Measurements from ENCODE around the gene PTPRT. TPM values are rescaled to one million over a fixed set of nuclear protein-coding genes. Genes with fewer than 3 reads are reported as not detected.
"Not testable (repeated sequence)": the region's sequence is repeated elsewhere in the genome, so short reads cannot be mapped to it uniquely, and the experiment has no call there.

The PTPRT gene
- total RNA-seq, 1 donor from 2014 or later = not detected

GRCh38 chr20:42261766-42262270, 927.9 kb downstream of the PTPRT start:
- DNase-seq = no peak

- no peak for DNase-seq
Measured at GRCh38 chr20:42260184-42260583, 929.5 kb downstream of the PTPRT start.

GRCh38 chr20:42259389-42259788, 930.3 kb downstream of the PTPRT start:
- DNase-seq = no peak

DNA sequence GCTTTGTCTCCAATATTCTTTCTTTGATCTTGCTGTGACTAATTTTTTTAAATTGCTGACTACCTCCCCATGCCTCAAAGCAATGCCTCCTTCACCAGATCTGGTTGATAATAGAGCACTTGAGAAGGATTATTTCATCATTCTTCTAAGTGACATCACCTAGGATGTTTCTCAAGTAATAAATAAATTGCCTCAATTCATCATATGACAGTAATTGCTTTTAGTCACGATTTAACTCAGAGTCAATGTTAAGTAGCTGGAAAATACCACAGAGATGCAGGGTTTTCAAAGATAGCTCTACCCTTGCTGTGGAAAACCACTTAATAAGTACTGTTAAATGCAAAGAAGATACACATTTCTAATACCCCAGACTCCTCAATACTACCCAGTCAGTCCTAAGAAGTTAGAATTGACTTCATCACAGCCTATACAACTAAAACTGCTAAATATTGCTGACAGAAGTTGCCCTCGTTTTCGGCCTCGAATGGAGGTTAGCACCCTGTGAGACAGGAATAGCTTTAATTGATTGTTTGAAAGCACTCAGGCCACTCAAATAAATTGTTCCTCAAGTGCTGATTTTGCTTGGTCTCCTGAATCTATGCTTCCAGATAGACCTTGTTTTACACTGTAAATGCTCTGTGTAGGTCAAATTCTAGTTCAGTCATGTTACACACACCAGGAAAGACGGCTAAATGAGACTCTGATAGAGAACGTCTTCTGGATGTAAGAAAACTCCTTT, 931.0 kb downstream of the PTPRT start:
- no peak for DNase-seq

GRCh38 chr20:42255821-42256220, 933.9 kb downstream of the PTPRT start:
- DNase-seq = no peak

GRCh38 chr20:42254673-42255072, 935.0 kb downstream of the PTPRT start:
- DNase-seq = no peak

- DNase-seq = no peak
Measured at GRCh38 chr20:42252116-42252515, 937.6 kb downstream of the PTPRT start.

- no peak for DNase-seq
Measured at GRCh38 chr20:42218621-42219374, 970.9 kb downstream of the PTPRT start.

GRCh38 chr20:42214074-42214473, 975.6 kb downstream of the PTPRT start:
- no peak for DNase-seq

DNA sequence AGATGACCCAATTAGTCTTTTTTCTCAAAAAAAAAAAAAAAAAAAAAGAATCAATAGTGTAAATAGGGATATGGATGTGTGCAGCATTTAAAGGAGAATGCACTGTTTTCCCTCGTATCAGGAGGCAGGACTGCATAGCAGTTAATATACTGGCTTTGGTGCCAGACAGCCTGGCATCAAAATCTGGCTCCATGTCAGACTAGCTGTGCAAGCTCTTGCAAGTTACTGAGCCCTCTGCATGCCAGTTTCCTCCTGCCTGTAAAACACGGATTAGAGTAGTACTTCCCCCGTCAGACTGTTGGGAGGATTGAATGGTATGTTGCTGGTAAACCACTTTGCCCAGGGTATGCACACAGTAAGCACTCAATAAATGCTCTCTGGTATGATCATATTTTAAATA, 977.3 kb downstream of the PTPRT start:
- no peak for DNase-seq

DNA sequence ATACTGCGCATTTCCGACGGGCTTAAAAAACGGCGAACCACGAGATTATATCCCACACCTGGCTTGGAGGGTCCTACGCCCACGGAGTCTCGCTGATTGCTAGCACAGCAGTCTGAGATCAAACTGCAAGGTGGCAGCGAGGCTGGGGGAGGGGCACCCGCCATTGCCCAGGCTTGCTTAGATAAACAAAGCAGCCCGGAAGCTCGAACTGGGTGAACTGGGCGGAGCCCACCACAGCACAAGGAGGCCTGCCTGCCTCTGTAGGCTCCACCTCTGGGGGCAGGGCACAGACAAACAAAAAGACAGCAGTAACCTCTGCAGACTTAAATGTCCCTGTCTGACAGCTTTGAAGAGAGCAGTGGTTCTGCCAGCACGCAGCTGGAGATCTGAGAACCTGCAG, 983.1 kb downstream of the PTPRT start:
- DNase-seq = not testable (repeated sequence)

- DNase-seq = no peak
Measured at GRCh38 chr20:42204109-42204660, 985.5 kb downstream of the PTPRT start.

- no peak for DNase-seq
Measured at GRCh38 chr20:42197599-42197998, 992.1 kb downstream of the PTPRT start.

DNA sequence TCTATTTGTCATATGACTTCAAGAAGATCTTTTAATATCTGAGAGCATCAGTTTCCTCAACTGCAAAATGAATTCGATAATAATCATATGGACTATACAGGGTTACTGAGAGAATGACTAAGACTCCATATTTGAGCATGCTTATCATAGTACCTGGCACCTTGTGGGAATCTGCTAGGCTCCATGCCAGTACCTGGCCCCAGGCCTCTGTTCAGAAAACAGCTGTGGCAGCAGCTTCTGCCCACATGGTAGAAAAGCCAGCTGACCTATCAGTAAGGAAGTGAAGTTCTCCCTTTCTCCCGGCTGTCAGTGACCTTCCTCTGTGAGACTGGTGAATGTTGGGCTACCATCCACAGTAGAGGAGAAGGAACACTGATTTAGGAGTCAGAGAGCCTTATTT, 996.6 kb downstream of the PTPRT start:
- DNase-seq = no peak

DNA sequence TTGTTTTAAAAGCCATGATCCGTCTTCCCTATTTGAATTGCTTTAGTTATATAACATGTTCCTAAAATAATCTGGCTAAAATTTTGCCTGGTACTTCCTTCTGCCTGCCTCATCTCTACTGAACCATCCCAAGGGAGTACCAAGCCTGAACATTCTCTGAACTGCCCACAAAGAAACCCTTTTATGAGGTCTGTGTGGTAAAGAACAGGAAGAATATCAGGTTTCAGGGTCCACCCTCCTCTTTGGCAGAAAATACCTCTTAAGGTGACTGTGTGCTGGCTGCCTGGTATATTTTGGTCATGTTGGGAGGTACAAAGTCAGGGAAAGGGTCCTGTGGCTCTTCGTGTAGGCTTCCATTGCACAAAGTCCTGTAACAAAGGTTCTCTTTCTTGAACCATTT, 997.4 kb downstream of the PTPRT start:
- DNase-seq = no peak

GRCh38 chr20:42191140-42191860, 998.4 kb downstream of the PTPRT start:
- DNase-seq = no peak

DNA sequence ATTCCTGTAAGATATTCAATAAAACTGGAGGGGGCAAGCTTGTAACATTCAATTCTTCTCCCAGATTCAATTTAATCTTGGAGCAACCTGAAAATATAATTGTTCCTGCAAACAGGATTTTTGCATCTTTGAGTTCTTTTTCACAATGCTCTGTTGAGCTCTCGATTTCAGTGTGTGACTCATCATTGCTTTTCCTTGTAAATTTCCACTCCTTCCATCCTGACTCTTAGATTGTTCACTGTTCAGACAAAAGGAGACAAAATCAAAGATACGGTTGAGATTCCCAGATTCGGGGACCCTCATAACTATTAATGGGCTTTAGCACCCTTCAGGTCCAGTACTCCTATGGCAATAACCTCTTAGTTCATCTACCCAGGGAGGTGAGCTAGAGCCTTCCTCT, 999.6 kb downstream of the PTPRT start:
- no peak for DNase-seq

DNA sequence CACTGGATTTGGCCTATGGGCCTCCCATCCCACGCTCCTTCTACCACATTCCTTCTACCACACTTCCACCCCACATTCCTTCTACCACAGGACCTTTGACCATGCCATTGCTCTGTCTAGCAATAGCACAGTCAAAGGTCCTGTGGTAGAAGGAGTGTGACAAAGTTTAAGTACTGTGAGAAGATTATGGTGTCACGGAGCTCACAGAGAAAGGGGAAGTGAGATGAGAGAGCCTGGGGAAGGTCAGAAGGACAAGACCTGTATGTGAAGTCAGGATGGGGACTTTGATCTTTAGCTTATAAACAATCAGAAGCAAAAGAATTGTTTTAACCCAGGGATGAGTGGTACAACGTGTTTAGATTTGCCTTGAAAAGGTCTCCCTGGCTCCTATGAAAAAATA, 1003.4 kb downstream of the PTPRT start:
- DNase-seq = no peak

GRCh38 chr20:42183147-42183546, 1006.6 kb downstream of the PTPRT start:
- no peak for DNase-seq

- no peak for DNase-seq
Measured at GRCh38 chr20:42181064-42181463, 1008.6 kb downstream of the PTPRT start.

DNA sequence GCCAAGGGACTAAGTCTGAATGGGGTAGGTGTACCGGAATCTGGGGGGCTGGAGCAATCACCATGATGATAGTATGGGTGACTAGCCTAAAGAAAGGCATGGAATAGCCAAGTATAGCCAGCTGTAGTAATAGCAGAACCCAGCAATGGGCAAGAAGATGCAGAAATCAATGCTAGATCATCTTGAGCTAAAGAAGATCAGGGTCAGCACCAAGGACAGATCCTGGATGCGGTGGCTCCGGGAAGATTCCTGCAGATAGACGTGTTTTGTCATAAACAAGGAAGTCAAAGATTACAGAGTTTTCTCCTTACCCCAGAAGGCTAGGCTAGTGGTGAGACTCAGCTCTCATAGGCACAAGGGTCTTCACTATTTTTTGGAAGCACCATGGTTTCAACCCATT, 1009.9 kb downstream of the PTPRT start:
- no peak for DNase-seq

- DNase-seq = no peak
Measured at GRCh38 chr20:42173440-42173839, 1016.3 kb downstream of the PTPRT start.

Measured in dermis blood vessel endothelial cell (primary cell).